BLaER1 treated with 17β-estradiol and CSF1 and Interleukin-3, amounts not matched to agents 10 nM and 100 nM (cell line): Measurements from ENCODE around the gene TTYH3.

Experiments
- H3K27ac ChIP-seq, 11 experiments: shearing (Covaris generic); formaldehyde crosslinking; 2 replicates each; pipeline ENCODE4 v1.8.1; 2022
- H3K27me3 ChIP-seq, 11 experiments: shearing (Covaris generic); formaldehyde crosslinking; 2 replicates each; pipeline ENCODE4 v1.8.1; 2022
- H3K36me3 ChIP-seq, 11 experiments: shearing (Covaris generic); formaldehyde crosslinking; 2 replicates each; pipeline ENCODE4 v1.8.1; 2022
- H3K4me1 ChIP-seq, 10 experiments: shearing (Covaris generic); formaldehyde crosslinking; 2 replicates each; pipeline ENCODE4 v1.8.1; 2022
- H3K4me2 ChIP-seq, 11 experiments: shearing (Covaris generic); formaldehyde crosslinking; 2 replicates each; pipeline ENCODE4 v1.8.1; 2022
- H3K4me3 ChIP-seq, 10 experiments: shearing (Covaris generic); formaldehyde crosslinking; 2 replicates each; pipeline ENCODE4 v1.8.1; 2022
- H3K9ac ChIP-seq, 11 experiments: shearing (Covaris generic); formaldehyde crosslinking; 2 replicates each; pipeline ENCODE4 v1.8.1; 2022
- H3K9me3 ChIP-seq, 11 experiments: shearing (Covaris generic); formaldehyde crosslinking; replicated peaks in 1 of 11; 2 replicates each; pipeline ENCODE4 v1.8.1; 2022
- H4K20me1 ChIP-seq, 11 experiments: shearing (Covaris generic); formaldehyde crosslinking; 2 replicates each; pipeline ENCODE4 v1.8.1; 2022
- Cebpa-rat ChIP-seq, 11 experiments: shearing (Covaris generic); IDR thresholded peaks; 2 replicates each; pipeline ENCODE4 v1.8.1; 2022

Gene TTYH3

GRCh38 chr7:2698581-2699288, 66.9 kb downstream of the TTYH3 start:
- peaks cover 23 to 77% (median 61%) of the 10 kb centered on the region in 10 experiments for H3K4me1 ChIP-seq
- H3K4me2 ChIP-seq = peak overlapping the region; percentile 40 to 97 (median 86)
- H3K9ac ChIP-seq = peak overlapping the region in 5 of 11 experiments; percentile 12 to 62 (median 58); a peak in 9 of 22 replicates
- H3K27ac ChIP-seq = peak overlapping the region in 3 of 11 experiments; percentile 32 to 62 (median 61); a peak in 5 of 22 replicates
- H3K9me3 ChIP-seq = no peaks in the 10 kb centered on the region
- H3K36me3 ChIP-seq = no peaks in the 10 kb centered on the region
- H4K20me1 ChIP-seq = peaks cover 0 to 18% (median 0%) of the 10 kb centered on the region in 11 experiments; a peak in 2 of 22 replicates
- H3K4me3 ChIP-seq = peak overlapping the region in 4 of 10 experiments; percentile 5 to 37 (median 14); a peak in 2 of 20 replicates
- peaks cover 0 to 23% (median 0%) of the 10 kb centered on the region in 11 experiments; a peak in 7 of 22 replicates for H3K27me3 ChIP-seq
- no peak for TF ChIP-seq Cebpa-rat (IDR thresholded peaks at IDR 0.05)

- peaks cover 0 to 23% (median 0%) of the 10 kb centered on the region in 11 experiments; a peak in 7 of 22 replicates for H3K27me3 ChIP-seq
- H3K9ac ChIP-seq = peak overlapping the region in 6 of 11 experiments; percentile 12 to 62 (median 44); a peak in 10 of 22 replicates
- no peaks in the 10 kb centered on the region for H3K36me3 ChIP-seq
- H3K9me3 ChIP-seq = no peaks in the 10 kb centered on the region
- H3K27ac ChIP-seq = peak overlapping the region in 3 of 11 experiments; percentile 32 to 62 (median 61); a peak in 5 of 22 replicates
- no peak for TF ChIP-seq Cebpa-rat (IDR thresholded peaks at IDR 0.05)
- H3K4me3 ChIP-seq = peak overlapping the region in 4 of 10 experiments; percentile 5 to 37 (median 14); a peak in 2 of 20 replicates
- H4K20me1 ChIP-seq = peaks cover 0 to 18% (median 0%) of the 10 kb centered on the region in 11 experiments; a peak in 2 of 22 replicates
- H3K4me2 ChIP-seq = peak overlapping the region; percentile 40 to 97 (median 86)
- peaks cover 17 to 72% (median 56%) of the 10 kb centered on the region in 10 experiments for H3K4me1 ChIP-seq
Observed at GRCh38 chr7:2699289-2699620, 67.5 kb downstream of the TTYH3 start.

- Histone ChIP-seq H3K27ac (peak overlapping the region in 2 of 11 experiments; percentile 61 to 62; a peak in 3 of 22 replicates), H3K9me3 (peaks cover 0 to 4% (median 0%) of the 10 kb centered on the region in 11 experiments; a peak in 1 of 22 replicates), H3K4me3 (peak overlapping the region in 1 of 10 experiments; percentile 37; a peak in 1 of 20 replicates), H3K9ac (peak overlapping the region in 3 of 11 experiments; percentile 29 to 62 (median 58); a peak in 4 of 22 replicates), H3K36me3 (no peaks in the 10 kb centered on the region), H3K27me3 (peaks cover 0 to 23% (median 0%) of the 10 kb centered on the region in 11 experiments; a peak in 7 of 22 replicates), H3K4me2 (peak overlapping the region; percentile 40 to 97 (median 86); a peak in 20 of 22 replicates), H3K4me1 (peaks cover 17 to 74% (median 55%) of the 10 kb centered on the region in 10 experiments), H4K20me1 (peaks cover 0 to 18% (median 0%) of the 10 kb centered on the region in 11 experiments; a peak in 2 of 22 replicates)
- no peak for TF ChIP-seq Cebpa-rat (IDR thresholded peaks at IDR 0.05)
Observed at GRCh38 chr7:2700141-2700850, 68.5 kb downstream of the TTYH3 start.

GRCh38 chr7:2701424-2701823, 69.6 kb downstream of the TTYH3 start:
- H3K4me3 ChIP-seq = no peak overlapping the region
- peaks cover 0 to 10% (median 0%) of the 10 kb centered on the region in 11 experiments; a peak in 1 of 22 replicates for H3K9me3 ChIP-seq
- H3K9ac ChIP-seq = 0 out of 22 replicates have a peak overlapping the region, but pooled peaks of 1 of the 11 experiments have one; percentile 18
- H3K4me2 ChIP-seq = peak overlapping the region in 8 of 11 experiments; percentile 28 to 97 (median 41); a peak in 12 of 22 replicates
- no peak for TF ChIP-seq Cebpa-rat (IDR thresholded peaks at IDR 0.05)
- peaks cover 0 to 23% (median 0%) of the 10 kb centered on the region in 11 experiments; a peak in 7 of 22 replicates for H3K27me3 ChIP-seq
- H4K20me1 ChIP-seq = peaks cover 0 to 18% (median 0%) of the 10 kb centered on the region in 11 experiments; a peak in 2 of 22 replicates
- H3K4me1 ChIP-seq = peaks cover 20 to 80% (median 62%) of the 10 kb centered on the region in 10 experiments
- H3K36me3 ChIP-seq = no peaks in the 10 kb centered on the region
- no peak overlapping the region for H3K27ac ChIP-seq

GRCh38 chr7:2701832-2702593, 70.2 kb downstream of the TTYH3 start:
- no peak for TF ChIP-seq Cebpa-rat (IDR thresholded peaks at IDR 0.05)
- peaks cover 22 to 80% (median 64%) of the 10 kb centered on the region in 10 experiments for H3K4me1 ChIP-seq

GRCh38 chr7:2702594-2702957, 70.8 kb downstream of the TTYH3 start:
- TF ChIP-seq Cebpa-rat (IDR thresholded peaks at IDR 0.05) = no peak
- H3K4me2 ChIP-seq = peak overlapping the region in 8 of 11 experiments; percentile 26 to 97 (median 41); a peak in 14 of 22 replicates
- H3K9ac ChIP-seq = peak overlapping the region in 2 of 11 experiments; percentile 9 to 18; a peak in 1 of 22 replicates
- no peaks in the 10 kb centered on the region for H3K36me3 ChIP-seq
- no peak overlapping the region for H3K4me3 ChIP-seq
- no peak overlapping the region for H3K27ac ChIP-seq
- peaks cover 22 to 80% (median 65%) of the 10 kb centered on the region in 10 experiments for H3K4me1 ChIP-seq
- H3K9me3 ChIP-seq = peaks cover 0 to 10% (median 0%) of the 10 kb centered on the region in 11 experiments; a peak in 1 of 22 replicates
- H3K27me3 ChIP-seq = peaks cover 0 to 23% (median 0%) of the 10 kb centered on the region in 11 experiments; a peak in 7 of 22 replicates
- H4K20me1 ChIP-seq = peaks cover 0 to 18% (median 0%) of the 10 kb centered on the region in 11 experiments; a peak in 2 of 22 replicates

More at GRCh38 chr7:2701832-2702593, 70.2 kb downstream of the TTYH3 start:
- no peak overlapping the region for H3K27ac ChIP-seq
- peaks cover 0 to 10% (median 0%) of the 10 kb centered on the region in 11 experiments; a peak in 1 of 22 replicates for H3K9me3 ChIP-seq
- H4K20me1 ChIP-seq = peaks cover 0 to 18% (median 0%) of the 10 kb centered on the region in 11 experiments; a peak in 2 of 22 replicates
- peak overlapping the region in 8 of 11 experiments; percentile 28 to 97 (median 41); a peak in 14 of 22 replicates for H3K4me2 ChIP-seq
- no peaks in the 10 kb centered on the region for H3K36me3 ChIP-seq
- H3K4me3 ChIP-seq = no peak overlapping the region
- peak overlapping the region in 2 of 11 experiments; percentile 9 to 18; a peak in 1 of 22 replicates for H3K9ac ChIP-seq
- peaks cover 0 to 23% (median 0%) of the 10 kb centered on the region in 11 experiments; a peak in 7 of 22 replicates for H3K27me3 ChIP-seq

GRCh38 chr7:2705371-2706096, 73.7 kb downstream of the TTYH3 start:
- peaks cover 0 to 19% (median 0%) of the 10 kb centered on the region in 11 experiments; a peak in 7 of 22 replicates for H3K27me3 ChIP-seq
- no peaks in the 10 kb centered on the region for H3K36me3 ChIP-seq
- no peak for TF ChIP-seq Cebpa-rat (IDR thresholded peaks at IDR 0.05)
- H3K4me3 ChIP-seq = no peak overlapping the region
- peaks cover 0 to 10% (median 0%) of the 10 kb centered on the region in 11 experiments; a peak in 1 of 22 replicates for H3K9me3 ChIP-seq
- H3K27ac ChIP-seq = peak overlapping the region in 1 of 11 experiments; percentile 3; a peak in 1 of 22 replicates
- H4K20me1 ChIP-seq = peaks cover 0 to 25% (median 0%) of the 10 kb centered on the region in 11 experiments; a peak in 4 of 22 replicates
- H3K4me1 ChIP-seq = peaks cover 18 to 80% (median 65%) of the 10 kb centered on the region in 10 experiments
- no peak overlapping the region for H3K9ac ChIP-seq
- peak overlapping the region in 8 of 11 experiments; percentile 43 to 93 (median 48); a peak in 14 of 22 replicates for H3K4me2 ChIP-seq
